Gastrocnemius medialis (tissue), 4 donors: Measurements from ENCODE around the gene FARS2. TPM values are rescaled to one million over a fixed set of nuclear protein-coding genes. Genes with fewer than 3 reads are reported as not detected.

Source experiments
- ATAC-seq, 2 donors: fragments of 150-250 bp; one replicate each; pipeline ENCODE4 v1.9.1; 2016
- DNase-seq, 2 donors: peaks; one replicate each; pipeline ENCODE4 v3.0.0-alpha.2; 2019
- H3K27ac ChIP-seq, 4 donors: fragments of 200-600 bp; sonication (generic); 1 replicate in 1 of 4; 2 replicates in 3 of 4; pipeline ENCODE4 v1.5.1; 2016 to 2018; ENCODE audit warnings: mild to moderate bottlenecking in 2 of 4, moderate library complexity in 1 of 4
- H3K27me3 ChIP-seq, 3 donors: fragments of 200-600 bp; sonication (generic) in 2 of 3; 1 replicate in 1 of 3; 2 replicates in 2 of 3; pipeline versions ENCODE4 v1.5.1 to v1.6.0; 2016 to 2019; ENCODE audit warnings: mild to moderate bottlenecking in 1 of 3, moderate library complexity in 1 of 3
- H3K36me3 ChIP-seq, 2 donors: fragments of 200-600 bp; sonication (generic) in 1 of 2; one replicate each; pipeline ENCODE4 v1.5.1; 2017 to 2018
- H3K4me1 ChIP-seq, 2 donors: fragments of 200-600 bp; sonication (generic) in 1 of 2; one replicate each; pipeline ENCODE4 v1.5.1; 2016 to 2017; ENCODE audit warnings: mild to moderate bottlenecking in 2 of 2
- H3K4me3 ChIP-seq, 4 donors: fragments of 200-600 bp; sonication (generic) in 3 of 4; 1 replicate in 1 of 4; 2 replicates in 3 of 4; pipeline ENCODE4 v1.5.1; 2016 to 2019; ENCODE audit warnings: mild to moderate bottlenecking in 2 of 4
- H3K9me3 ChIP-seq, 3 donors: fragments of 200-600 bp; sonication (generic) in 2 of 3; 1 replicate in 1 of 3; 2 replicates in 2 of 3; pipeline ENCODE4 v1.5.1; 2016 to 2019
- CTCF ChIP-seq, 5 experiments: fragments of 450-650 bp in 3 of 5; fragments of 200-600 bp in 2 of 5; sonication (generic) in 2 of 5; IDR thresholded peaks in 4 of 5; conservative IDR thresholded peaks in 1 of 5; 1 replicate in 4 of 5; 2 replicates in 1 of 5; pipeline ENCODE4 v1.5.1; 2016 to 2019; ENCODE audit warnings: antibody characterized with exemption in 5 of 5, mild to moderate bottlenecking in 3 of 5, moderate library complexity in 3 of 5
- POLR2A ChIP-seq, 2 donors: fragments of 450-650 bp; IDR thresholded peaks; one replicate each; pipeline ENCODE4 v1.6.1; 2017; ENCODE audit warnings: antibody characterized with exemption in 2 of 2, mild to moderate bottlenecking in 2 of 2, moderate library complexity in 2 of 2
- in situ Hi-C, 4 donors: fragments of 200-750 bp; cut with MboI; loops; one replicate each; pipeline versions ENCODE4 v1.15.0 to v1.8.0; 2017; ENCODE audit warnings: low sequenced_read_pairs in 4 of 4
- intact Hi-C: fragments of 100-400 bp; cut with DNase I; formaldehyde crosslinking; loops from one replicate; pipeline ENCODE4 v1.15.1; 2023; ENCODE audit warnings: low total_unique reads
- total RNA-seq, 4 donors: library from RNA; depleted of rRNA; stranded (reverse); fragments of >200 nt; gene quantifications; one replicate each; pipeline versions ENCODE4 v1.1.0 to v1.2.3, GENCODE V29; 2016

FARS2 gene
- total RNA-seq, 4 donors from 2014 or later = 13.6 to 24.0 (median 15.8) TPM

DNA sequence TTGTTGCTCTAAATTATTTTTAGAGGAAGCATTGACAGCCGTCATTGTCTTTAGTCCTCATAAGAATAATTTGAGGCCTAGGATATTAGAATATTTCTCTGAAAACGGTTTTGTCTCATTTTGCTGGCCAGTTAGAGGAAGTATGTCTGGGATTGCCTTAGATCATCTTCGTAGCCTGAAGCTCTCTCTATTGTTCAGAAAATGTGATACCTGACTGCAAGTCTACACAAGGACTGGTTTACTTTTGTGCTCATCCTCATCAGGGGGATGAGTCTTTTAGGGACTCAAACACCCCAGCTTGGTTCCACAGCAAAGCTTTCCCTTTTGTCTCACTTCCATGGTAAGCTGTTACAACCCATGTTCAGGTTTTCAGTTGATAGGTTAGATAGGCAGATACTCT, 141.8 kb downstream of the FARS2 start:
- ATAC-seq = no peak
- Histone ChIP-seq H3K27ac (no peak overlapping the region), H3K9me3 (no peaks in the 10 kb centered on the region), H3K36me3 (no peaks in the 10 kb centered on the region), H3K4me3 (no peak overlapping the region), H3K27me3 (no peaks in the 10 kb centered on the region), H3K4me1 (no peaks in the 10 kb centered on the region)
- no peak for TF ChIP-seq CTCF (IDR thresholded peaks at IDR 0.05 in 4 of 5, conservative IDR thresholded peaks at IDR 0.05 in 1 of 5)
- TF ChIP-seq POLR2A (IDR thresholded peaks at IDR 0.05) = no peak
- in situ Hi-C loops (loop anchor here in 2 of 4 donors (10.0 kb wide), 1 partner anchor 258 kb away; no protein-coding TSS in a partner anchor), intact Hi-C loops (loop anchor here (5.0 kb wide), 1 partner anchor 191 kb away; no protein-coding TSS in a partner anchor)
- no peak for DNase-seq

DNA sequence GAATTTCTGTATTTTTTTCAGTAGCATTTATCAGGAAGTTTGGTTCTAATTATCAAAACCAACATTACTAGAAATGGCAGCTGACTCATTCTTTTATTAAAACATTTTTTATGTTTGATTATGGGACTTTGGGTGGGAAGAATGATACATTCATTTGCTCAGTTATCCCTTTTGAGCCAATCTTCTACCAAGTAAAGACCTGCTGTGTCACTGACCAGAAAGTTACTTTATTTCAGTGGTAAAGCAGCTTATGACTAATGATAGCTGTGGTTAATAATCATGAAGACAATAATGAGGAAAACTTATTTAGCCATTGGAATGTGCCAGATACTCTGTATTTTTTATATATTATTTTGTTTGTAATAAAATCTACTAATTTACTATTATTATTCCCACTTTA, 142.3 kb downstream of the FARS2 start:
- Histone ChIP-seq H3K4me1 (no peaks in the 10 kb centered on the region), H3K27me3 (no peaks in the 10 kb centered on the region), H3K27ac (no peak overlapping the region), H3K36me3 (no peaks in the 10 kb centered on the region), H3K9me3 (no peaks in the 10 kb centered on the region), H3K4me3 (no peak overlapping the region)
- DNase-seq (no peak), ATAC-seq (no peak)
- TF ChIP-seq CTCF (IDR thresholded peaks at IDR 0.05 in 4 of 5, conservative IDR thresholded peaks at IDR 0.05 in 1 of 5) (no peak), POLR2A (IDR thresholded peaks at IDR 0.05) (no peak)
- intact Hi-C loops (loop anchor here (5.0 kb wide), 1 partner anchor 191 kb away; no protein-coding TSS in a partner anchor), in situ Hi-C loops (loop anchor here in 2 of 4 donors (10.0 kb wide), 1 partner anchor 259 kb away; no protein-coding TSS in a partner anchor)

- H3K9me3 ChIP-seq = no peaks in the 10 kb centered on the region
- no peak overlapping the region for H3K27ac ChIP-seq
- intact Hi-C loops = no loop called here
- ATAC-seq (no peak), DNase-seq (no peak)
- H3K27me3 ChIP-seq = no peaks in the 10 kb centered on the region
- H3K36me3 ChIP-seq = no peaks in the 10 kb centered on the region
- in situ Hi-C loops = loop anchor here in 2 of 4 donors (10.0 kb wide), 1 partner anchor 261 kb away; no protein-coding TSS in a partner anchor
- no peak for TF ChIP-seq POLR2A (IDR thresholded peaks at IDR 0.05)
- TF ChIP-seq CTCF (IDR thresholded peaks at IDR 0.05 in 4 of 5, conservative IDR thresholded peaks at IDR 0.05 in 1 of 5) = no peak
- H3K4me3 ChIP-seq = no peak overlapping the region
- no peaks in the 10 kb centered on the region for H3K4me1 ChIP-seq
These were observed 144.7 kb downstream of the FARS2 start for GRCh38 chr6:5405976-5406375.

DNA sequence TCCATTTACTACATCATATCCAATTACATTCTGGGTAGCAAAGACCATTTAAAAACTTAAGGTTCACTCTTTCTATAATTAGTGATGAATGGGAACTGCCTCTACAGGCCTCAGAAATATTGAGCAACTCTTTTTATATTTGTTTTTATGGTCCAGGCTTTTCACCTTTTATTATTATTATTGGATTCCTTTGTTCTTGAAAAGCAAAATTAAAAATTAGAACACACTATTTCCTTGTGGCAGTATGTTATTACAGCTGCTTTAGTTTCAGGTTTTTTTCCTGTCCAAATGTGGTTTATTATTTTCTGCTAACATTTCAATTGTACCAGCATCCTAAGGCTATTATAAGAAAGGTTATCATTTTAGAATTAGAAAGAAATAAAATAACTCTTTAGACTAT, 150.1 kb downstream of the FARS2 start:
- ATAC-seq = no peak
- TF ChIP-seq CTCF (IDR thresholded peaks at IDR 0.05 in 4 of 5, conservative IDR thresholded peaks at IDR 0.05 in 1 of 5) = no peak

DNA sequence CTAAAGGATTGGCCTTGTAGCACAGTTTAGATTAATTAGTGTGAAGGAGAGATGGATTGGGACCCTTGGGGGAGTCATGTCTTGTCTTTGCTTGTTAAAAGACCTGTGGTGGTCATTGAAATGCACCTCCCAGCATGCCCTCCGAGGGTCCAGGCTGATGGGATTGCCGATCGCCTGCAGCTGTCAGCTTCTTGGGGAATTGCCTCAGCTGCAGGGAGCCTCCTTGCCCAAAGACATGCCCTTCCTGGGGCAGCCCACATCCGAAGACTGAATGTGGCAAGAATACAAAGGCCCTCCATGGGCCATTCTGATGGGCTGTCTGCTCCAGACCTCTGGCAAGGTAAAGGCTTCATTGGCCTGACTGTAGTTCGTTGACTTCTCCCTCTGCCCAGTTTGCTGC, 150.7 kb downstream of the FARS2 start:
- no peaks in the 10 kb centered on the region for H3K27me3 ChIP-seq
- no peaks in the 10 kb centered on the region for H3K36me3 ChIP-seq

More for the DNA sequence above, 150.1 kb downstream of the FARS2 start:
- intact Hi-C loops (no loop called here), in situ Hi-C loops (no loop called here)
- Histone ChIP-seq H3K27ac (no peak overlapping the region), H3K36me3 (no peaks in the 10 kb centered on the region), H3K4me1 (peaks cover 0 to 3% of the 10 kb centered on the region in 2 donors), H3K9me3 (no peaks in the 10 kb centered on the region), H3K27me3 (no peaks in the 10 kb centered on the region), H3K4me3 (no peak overlapping the region)
- DNase-seq = no peak

More for the DNA sequence above, 150.7 kb downstream of the FARS2 start:
- in situ Hi-C loops (no loop called here), intact Hi-C loops (no loop called here)
- no peak for ATAC-seq
- Histone ChIP-seq H3K4me1 (peaks cover 0 to 3% of the 10 kb centered on the region in 2 donors), H3K4me3 (no peak overlapping the region), H3K9me3 (no peaks in the 10 kb centered on the region), H3K27ac (no peak overlapping the region)
- no peak for TF ChIP-seq POLR2A (IDR thresholded peaks at IDR 0.05)
- no peak for TF ChIP-seq CTCF (IDR thresholded peaks at IDR 0.05 in 4 of 5, conservative IDR thresholded peaks at IDR 0.05 in 1 of 5)
- DNase-seq = no peak
